PC-3 (cell line): ENCODE results near the gene TNNC1. TPM values are rescaled to one million over a fixed set of nuclear protein-coding genes. Genes with fewer than 3 reads are reported as not detected.

ENCODE experiments used
- total RNA-seq: library from RNA; depleted of rRNA; stranded (reverse); fragments of >200 nt; gene quantifications from 2 replicates; pipeline ENCODE4 v1.2.3, GENCODE V29; 2014; rRNA removed

Gene TNNC1
- total RNA-seq, 1 experiment from 2014 or later: 4.9 TPM

Other genes starting within 250 kb of the TNNC1 start
- gene TLR9, start 228.4 kb downstream of the TNNC1 start, total RNA-seq: not detected in 2 replicates
- 147 and 166 TPM in 2 replicates for gene TWF2, start 214.9 kb downstream of the TNNC1 start, total RNA-seq
- 8.5 and 12.4 TPM in 2 replicates for gene PPM1M, start 208.3 kb downstream of the TNNC1 start, total RNA-seq
- 56.2 and 56.4 TPM in 2 replicates for gene WDR82, start 175.4 kb downstream of the TNNC1 start, total RNA-seq
- 11.3 and 11.7 TPM in 2 replicates for gene GLYCTK, start 166.2 kb downstream of the TNNC1 start, total RNA-seq
- 2.2 and 3.3 TPM in 2 replicates for gene DNAH1, start 137.7 kb downstream of the TNNC1 start, total RNA-seq
- gene BAP1, start 44.0 kb downstream of the TNNC1 start, total RNA-seq: 103 and 108 TPM in 2 replicates
- 7.3 and 8.5 TPM in 2 replicates for gene PHF7, start 43.4 kb downstream of the TNNC1 start, total RNA-seq
- 0.77 and 1.6 TPM in 2 replicates for gene SEMA3G, start 8.9 kb downstream of the TNNC1 start, total RNA-seq
- 60.4 and 65.3 TPM in 2 replicates for gene NISCH, start 1.6 kb upstream of the TNNC1 start, total RNA-seq
- gene STAB1, start 41.3 kb upstream of the TNNC1 start, total RNA-seq: 0.33 TPM in 1 of 2 replicates, not detected in the other
- 229 and 263 TPM in 2 replicates for gene NT5DC2, start 79.8 kb upstream of the TNNC1 start, total RNA-seq
- gene UQCC5, start 82.6 kb upstream of the TNNC1 start, total RNA-seq: 14.5 and 26.1 TPM in 2 replicates
- 59.7 and 67.8 TPM in 2 replicates for gene PBRM1, start 231.9 kb upstream of the TNNC1 start, total RNA-seq
- gene GNL3, start 232.0 kb upstream of the TNNC1 start, total RNA-seq: 219 TPM in 2 replicates